Ishikawa (cell line): ENCODE measurements around the gene GAS2L2.

ENCODE experiments used
- CEBPB ChIP-seq: IDR thresholded peaks from 2 replicates; pipeline ENCODE4 v1.6.1; 2012
- CREB1 ChIP-seq: IDR thresholded peaks from 2 replicates; pipeline ENCODE4 v1.6.1; 2012; ENCODE audit warnings: low read depth
- EGR1 ChIP-seq: IDR thresholded peaks from 2 replicates; pipeline ENCODE4 v1.6.1; 2012
- EP300 ChIP-seq: IDR thresholded peaks from 2 replicates; pipeline ENCODE4 v1.6.1; 2012; ENCODE audit warnings: borderline replicate concordance
- FOXM1 ChIP-seq: IDR thresholded peaks from 2 replicates; pipeline ENCODE4 v1.6.1; 2012; ENCODE audit warnings: low read depth, borderline replicate concordance
- MAX ChIP-seq: IDR thresholded peaks from 2 replicates; pipeline ENCODE4 v1.6.1; 2012
- NFIC ChIP-seq: IDR thresholded peaks from 2 replicates; pipeline ENCODE4 v1.6.1; 2012
- RAD21 ChIP-seq: IDR thresholded peaks from 2 replicates; pipeline ENCODE4 v1.6.1; 2012; ENCODE audit warnings: low read depth
- REST ChIP-seq: IDR thresholded peaks from 2 replicates; pipeline ENCODE4 v1.6.1; 2012; ENCODE audit warnings: low read depth, mild to moderate bottlenecking
- TAF1 ChIP-seq: IDR thresholded peaks from 2 replicates; pipeline ENCODE4 v1.6.1; 2012; ENCODE audit warnings: low read depth, mild to moderate bottlenecking
- TCF12 ChIP-seq: IDR thresholded peaks from 2 replicates; pipeline ENCODE4 v1.6.1; 2012; ENCODE audit warnings: low read depth
- TEAD4 ChIP-seq: IDR thresholded peaks from 2 replicates; pipeline ENCODE4 v1.6.1; 2012
- YY1 ChIP-seq: IDR thresholded peaks from 2 replicates; pipeline ENCODE4 v1.6.1; 2012; ENCODE audit warnings: low read depth
- ZBTB7A ChIP-seq: IDR thresholded peaks from 2 replicates; pipeline ENCODE4 v1.6.1; 2012; ENCODE audit warnings: low read depth
- TF ChIP-seq, protein P1 (sequence below): IDR thresholded peaks from 2 replicates; pipeline ENCODE4 v1.6.1; 2012

The GAS2L2 gene

DNA sequence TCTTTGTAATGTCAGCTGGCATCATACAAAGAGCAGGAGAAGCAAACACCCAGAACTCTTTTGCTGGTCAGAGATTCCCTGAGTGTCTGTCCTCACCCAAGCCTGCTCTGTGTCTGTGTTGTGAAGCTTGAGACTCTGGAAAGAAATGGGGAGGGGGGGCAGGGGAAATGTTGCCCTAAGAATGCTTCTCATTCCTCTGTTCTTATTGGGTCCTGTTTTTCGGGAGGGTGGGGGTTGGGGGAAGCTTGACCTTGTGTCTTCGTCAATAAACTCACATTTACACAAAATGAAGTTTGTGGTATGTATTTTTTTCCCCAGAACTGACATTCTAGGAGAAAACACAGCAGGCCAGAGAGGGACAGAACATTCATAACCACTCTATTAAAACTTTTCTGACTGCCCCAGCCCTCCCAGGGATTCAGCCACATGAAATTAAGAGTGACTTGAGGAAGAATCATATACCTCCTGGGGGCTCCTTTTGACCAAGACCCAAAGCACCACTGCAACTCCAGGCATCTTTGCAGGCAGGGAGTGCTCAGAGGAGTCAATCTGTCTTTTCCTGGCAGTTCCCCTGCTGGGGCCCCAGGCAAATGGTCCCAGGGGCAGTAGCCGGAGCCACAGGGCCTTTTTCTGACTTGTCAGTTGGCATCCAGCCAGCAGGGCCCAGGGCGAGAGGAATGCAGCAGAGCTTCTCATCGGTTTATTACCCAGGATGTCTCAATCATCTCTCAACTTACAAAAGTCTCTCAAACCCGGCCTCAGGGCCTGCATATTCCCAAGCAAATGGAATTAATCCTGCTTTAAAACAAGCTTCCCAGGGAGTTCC is 26.7 kb downstream of the GAS2L2 start:
- TF ChIP-seq, protein P1, sequence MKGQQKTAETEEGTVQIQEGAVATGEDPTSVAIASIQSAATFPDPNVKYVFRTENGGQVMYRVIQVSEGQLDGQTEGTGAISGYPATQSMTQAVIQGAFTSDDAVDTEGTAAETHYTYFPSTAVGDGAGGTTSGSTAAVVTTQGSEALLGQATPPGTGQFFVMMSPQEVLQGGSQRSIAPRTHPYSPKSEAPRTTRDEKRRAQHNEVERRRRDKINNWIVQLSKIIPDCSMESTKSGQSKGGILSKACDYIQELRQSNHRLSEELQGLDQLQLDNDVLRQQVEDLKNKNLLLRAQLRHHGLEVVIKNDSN = no peak
- TF ChIP-seq RAD21 (no peak), NFIC (peak; percentile 84), REST (no peak), ZBTB7A (no peak), EGR1 (no peak), FOXM1 (no peak), EP300 (no peak), CEBPB (no peak), TAF1 (no peak), CREB1 (no peak), TEAD4 (peak; percentile 7; the same call in 1 of the 2 replicates)

GRCh38 chr17:35725802-35726126 is 27.3 kb downstream of the GAS2L2 start:
- TF ChIP-seq FOXM1 (no peak), CREB1 (no peak), CEBPB (no peak), TCF12 (no peak), MAX (no peak), EP300 (no peak), ZBTB7A (no peak), EGR1 (no peak), TEAD4 (no peak), YY1 (no peak), NFIC (no peak), TAF1 (no peak), RAD21 (no peak), REST (no peak)
- TF ChIP-seq, protein P1 = no peak

DNA sequence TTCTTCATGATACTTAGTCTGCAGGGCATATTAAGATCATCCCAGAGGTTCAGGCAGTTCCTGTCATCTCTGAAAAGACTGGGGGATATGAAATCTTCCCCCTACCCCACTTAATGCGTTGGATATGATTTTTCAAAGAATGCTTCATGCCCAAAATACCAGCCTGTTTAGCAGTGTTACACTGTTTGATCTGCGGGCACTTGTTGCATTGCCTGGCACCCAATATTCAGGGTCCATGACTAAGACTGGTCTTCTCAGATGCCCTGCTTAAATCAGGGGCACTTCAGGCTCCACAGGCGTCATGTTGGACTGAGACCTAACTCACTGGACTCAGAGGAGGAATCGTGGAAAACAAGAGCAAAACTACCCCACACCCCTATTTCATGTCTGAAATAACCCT is 28.0 kb downstream of the GAS2L2 start:
- TF ChIP-seq CEBPB (no peak), ZBTB7A (no peak), EGR1 (no peak), NFIC (no peak), YY1 (no peak), CREB1 (no peak), REST (no peak), EP300 (no peak), MAX (no peak), TAF1 (no peak), FOXM1 (no peak), TCF12 (no peak), TEAD4 (no peak), RAD21 (no peak)
- TF ChIP-seq, protein P1 = no peak
